Stimulated activated naive CD4-positive, alpha-beta T cell (primary cell): ENCODE measurements around the gene IL15.
"Not testable (repeated sequence)": the region's sequence is repeated elsewhere in the genome, so short reads cannot be mapped to it uniquely, and the experiment has no call there.

Experiments
- DNase-seq, 6 experiments: peaks; one replicate each; lab custom pipeline; 2025; lab: John Stamatoyannopoulos, UW

IL15 gene

DNA sequence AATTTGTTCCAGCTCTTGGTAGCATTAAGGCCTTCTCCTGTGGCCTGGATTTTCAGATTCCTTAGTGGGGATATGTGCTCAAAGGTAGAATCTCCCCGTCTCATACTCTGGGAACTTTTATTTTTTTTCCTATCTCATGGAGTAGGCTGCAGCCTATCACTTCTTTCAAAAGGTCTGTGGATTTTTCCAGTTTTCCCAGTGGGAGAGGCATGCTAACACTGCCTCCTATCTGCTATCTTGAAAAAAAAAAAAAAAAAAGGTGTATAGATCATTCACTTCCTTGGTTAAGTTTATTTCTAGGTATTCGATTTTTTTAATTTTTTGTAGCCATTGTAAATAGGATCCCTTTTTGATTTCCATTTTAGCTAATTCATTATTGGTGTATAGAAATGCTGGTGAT is 67.1 kb downstream of the IL15 start:
- DNase-seq, result no peak

- no peak for DNase-seq
Observed at GRCh38 chr4:141705048-141705746, 68.8 kb downstream of the IL15 start.

DNA sequence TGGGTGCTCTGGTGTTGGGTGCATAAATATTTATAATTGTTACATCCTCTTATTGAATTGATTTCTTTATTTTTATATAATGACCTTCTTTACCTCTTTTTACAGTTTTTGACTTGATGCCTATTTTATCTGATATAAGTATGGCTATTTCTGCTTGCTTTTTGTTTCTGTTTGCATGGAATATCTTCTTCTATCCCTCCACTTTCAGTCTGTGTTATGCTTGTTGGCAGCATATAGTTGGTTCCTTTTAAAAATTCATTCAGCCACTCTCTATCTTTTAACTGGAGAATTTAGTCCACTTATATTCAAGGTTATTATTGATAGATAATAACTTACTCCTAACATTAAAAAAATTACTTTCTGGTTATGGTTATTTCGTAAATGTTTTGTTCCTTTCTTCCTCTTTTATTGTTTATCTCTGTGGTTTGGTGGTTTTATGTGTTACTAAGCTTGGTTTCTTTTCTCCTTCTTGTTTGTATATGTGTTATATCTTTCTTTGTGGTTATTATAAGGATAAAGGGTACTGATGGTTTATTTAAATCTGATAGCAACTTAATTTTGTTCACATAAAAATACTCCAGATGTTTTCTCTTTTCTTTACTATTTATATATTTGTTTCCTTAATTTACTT is 69.5 kb downstream of the IL15 start:
- no peak for DNase-seq

DNA sequence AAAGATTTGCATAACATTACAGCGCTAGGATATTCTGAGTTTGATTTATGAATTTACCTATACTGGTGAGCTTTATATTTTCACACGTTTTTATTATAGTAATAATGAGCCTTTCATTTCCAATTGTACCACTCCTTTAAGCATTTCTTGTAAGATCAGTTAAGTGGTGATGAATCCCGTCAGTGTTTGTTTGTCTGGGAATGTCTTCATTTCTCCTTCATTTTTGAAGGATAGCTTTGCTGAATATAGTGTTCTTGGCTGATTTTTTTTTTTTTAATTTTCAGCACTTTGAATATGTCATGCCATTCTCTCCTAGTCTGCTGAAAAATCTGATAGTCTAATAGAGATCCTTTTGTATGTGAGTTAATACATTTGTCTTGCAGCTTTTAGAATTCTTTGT is 70.1 kb downstream of the IL15 start:
- DNase-seq, result no peak

DNA sequence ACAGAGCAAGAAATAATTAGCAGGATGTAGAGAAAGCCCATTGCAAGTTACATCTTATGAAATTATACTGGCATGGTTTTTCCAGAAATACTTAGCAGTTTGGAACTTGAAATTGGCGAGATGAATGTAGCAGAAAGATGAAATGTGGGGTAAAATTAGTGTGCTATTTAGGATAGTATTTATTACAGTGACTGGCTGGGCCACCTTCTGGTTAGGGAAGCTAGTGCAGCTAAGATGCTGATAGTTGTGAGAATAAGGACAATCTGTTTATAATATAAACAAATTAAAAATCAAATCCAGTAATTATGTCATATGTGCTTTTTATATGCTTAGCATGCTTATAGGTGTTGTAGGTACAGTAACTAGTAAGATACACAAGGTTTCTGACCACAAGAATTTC is 74.8 kb downstream of the IL15 start:
- DNase-seq, result no peak

DNA sequence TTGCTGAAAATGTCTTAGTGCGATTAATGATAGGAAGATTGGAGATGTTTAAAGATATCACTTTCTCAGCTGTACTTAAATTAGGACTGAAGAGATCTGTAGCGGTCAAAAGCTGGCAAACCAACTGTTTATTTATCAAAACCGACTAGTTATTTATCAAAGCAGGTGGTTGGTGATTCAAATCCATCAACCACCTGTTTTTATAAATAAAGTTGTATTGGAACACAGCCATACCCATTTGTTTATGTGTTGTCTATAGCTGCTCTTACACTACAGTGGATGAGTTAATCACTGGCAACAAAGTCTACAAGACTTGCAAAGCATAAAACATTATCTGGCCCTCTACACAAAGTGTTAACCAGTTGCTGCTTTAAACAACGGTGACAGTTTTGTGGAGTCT is 76.8 kb downstream of the IL15 start:
- no peak for DNase-seq

GRCh38 chr4:141713771-141714445 is 77.5 kb downstream of the IL15 start:
- no peak for DNase-seq

GRCh38 chr4:141719585-141719984 is 83.2 kb downstream of the IL15 start:
- no peak for DNase-seq

GRCh38 chr4:141721174-141721573 is 84.8 kb downstream of the IL15 start:
- DNase-seq, result no peak

DNA sequence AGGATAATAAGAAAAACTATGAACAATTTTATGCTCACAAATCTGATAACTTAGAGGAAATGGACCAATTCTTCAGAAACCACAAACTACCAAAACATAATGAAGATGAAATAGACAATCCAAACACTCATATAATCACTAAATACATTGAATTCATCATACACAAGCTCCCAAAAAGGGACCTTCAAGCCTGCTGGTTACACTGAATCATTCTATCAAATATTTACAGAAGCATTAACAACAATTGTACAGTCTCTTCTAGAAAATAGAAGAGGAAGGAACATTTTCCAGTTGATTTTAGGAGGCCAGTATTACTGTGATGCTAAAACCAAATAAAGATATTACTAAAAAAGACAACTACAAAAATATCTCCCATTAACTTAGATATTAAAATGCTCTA is 88.3 kb downstream of the IL15 start:
- no peak for DNase-seq

- DNase-seq, result no peak
Observed at GRCh38 chr4:141727420-141727819, 91.0 kb downstream of the IL15 start.

DNA sequence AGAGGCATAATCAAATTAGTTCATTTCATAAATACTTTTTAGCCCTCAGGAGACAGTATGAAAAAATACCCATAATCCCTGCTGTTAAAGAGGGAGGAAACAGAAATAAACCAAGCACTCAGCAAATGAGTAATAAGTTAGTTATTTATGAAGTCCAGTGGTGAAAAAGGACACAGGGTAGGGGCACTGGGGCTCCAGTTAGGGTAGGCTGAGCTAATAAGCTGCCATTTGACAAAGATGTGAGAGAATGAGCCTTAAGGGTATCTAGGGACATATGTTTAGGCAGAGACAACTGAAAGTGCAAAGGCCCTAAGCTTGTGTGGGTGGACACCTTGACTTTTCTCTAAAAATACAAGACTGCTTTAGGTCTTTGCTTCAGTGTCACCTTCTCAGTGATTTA is 94.4 kb downstream of the IL15 start:
- no peak for DNase-seq

DNA sequence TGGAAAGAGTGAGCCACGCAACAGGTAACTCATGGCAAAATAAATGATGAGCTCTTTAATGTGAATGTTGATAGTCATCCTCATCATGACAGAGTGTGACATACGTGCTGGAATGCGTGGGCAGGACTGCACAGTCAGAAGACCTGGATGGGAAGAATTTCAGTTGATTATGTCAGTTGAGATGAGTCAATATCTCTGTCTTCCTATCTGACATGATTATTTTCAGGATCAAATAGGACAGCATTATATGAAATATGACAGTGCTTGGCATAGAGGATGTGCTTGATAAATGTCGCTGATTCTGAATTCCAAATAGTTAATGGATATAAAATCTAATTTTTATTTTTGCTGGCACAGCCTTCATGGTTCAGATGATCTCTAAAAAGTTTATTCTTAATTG is 95.1 kb downstream of the IL15 start:
- no peak for DNase-seq

DNA sequence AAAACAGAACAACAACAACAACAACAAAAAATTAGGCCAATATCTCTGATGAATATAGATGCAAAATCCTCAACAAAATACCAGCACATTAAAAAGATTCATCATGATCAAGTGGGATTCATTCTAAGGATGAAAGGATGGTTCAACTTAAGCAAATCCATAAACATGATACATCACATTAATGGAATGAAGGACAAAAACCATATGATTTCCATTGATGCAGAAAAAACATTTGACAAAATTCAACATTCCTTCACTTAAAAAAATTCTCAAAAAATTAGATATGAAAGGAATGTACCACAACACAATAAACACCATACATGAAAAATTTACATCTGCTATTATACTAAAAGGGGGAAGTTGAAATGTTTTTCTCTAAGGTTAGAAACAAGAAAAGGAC is 103.3 kb downstream of the IL15 start:
- DNase-seq, result no peak

GRCh38 chr4:141746026-141746425 is 109.6 kb downstream of the IL15 start:
- no peak for DNase-seq

DNA sequence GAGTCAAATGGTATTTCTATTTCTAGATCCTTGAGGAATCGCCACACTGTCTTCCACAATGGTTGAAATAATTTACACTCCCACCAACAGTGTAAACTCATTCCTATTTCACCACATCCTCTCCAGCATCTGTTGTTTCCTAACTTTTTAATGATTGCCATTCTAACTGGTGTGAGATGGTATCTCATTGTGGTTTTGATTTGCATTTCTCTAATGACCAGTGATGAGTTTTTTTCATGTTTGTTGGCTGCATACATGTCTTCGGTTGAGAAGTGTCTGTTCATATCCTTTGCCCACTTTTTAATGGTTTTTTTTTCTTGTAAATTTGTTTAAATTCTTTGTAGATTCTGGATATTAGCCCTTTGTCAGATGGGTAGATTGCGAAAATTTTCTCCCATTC is 115.4 kb downstream of the IL15 start:
- not testable (repeated sequence) for DNase-seq

DNA sequence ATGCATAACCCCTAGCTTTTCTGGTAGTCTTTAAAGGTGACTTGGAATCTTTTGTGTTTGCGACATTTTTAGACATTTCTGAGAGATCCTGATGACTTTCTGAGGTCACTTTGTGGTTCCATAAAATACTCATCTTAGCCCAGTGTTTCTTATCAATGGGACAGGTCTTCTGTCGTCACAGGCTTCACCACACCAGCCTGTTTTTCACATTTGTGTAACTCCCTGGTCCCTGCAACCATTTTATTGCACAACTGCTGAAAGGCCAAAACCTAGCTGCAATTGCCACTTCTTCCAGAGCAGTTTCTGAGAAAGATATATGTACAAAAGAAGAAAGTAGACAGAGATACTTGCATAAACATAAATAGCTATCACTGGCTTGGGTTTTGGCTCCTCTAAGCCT is 120.9 kb downstream of the IL15 start:
- DNase-seq, result no peak

DNA sequence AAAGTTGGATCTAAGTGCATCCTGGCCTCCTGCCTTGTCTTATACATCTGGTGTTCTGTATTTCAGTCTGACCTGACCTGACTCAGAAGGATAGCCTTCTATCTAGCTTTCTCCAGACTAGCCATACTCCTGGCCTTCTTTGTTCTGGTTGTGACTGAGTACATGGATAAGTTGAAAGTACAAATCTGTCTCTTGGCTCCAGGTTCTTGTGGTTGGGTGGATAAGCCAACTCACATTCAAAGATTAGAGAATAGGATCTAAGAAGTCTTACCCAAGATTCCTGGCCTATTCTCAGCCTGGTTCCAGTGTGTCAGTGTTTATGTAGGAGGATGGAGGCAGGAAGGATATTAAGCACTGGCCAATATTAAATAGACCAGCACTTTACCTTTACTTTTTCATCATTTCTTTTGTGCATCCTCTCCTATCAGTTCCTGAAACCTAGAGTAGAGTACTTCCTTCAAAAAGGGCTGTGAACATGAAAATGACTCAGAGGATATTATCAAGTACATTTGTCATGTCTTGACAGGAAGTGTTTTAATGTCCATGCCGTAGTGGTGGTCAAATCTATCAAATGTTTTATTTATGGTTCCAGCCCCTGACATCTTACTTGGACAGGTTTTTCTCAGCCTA is 123.5 kb downstream of the IL15 start:
- DNase-seq, result no peak

- DNase-seq, result no peak
Observed at GRCh38 chr4:141761926-141762325, 125.5 kb downstream of the IL15 start.

GRCh38 chr4:141763374-141763773 is 127.0 kb downstream of the IL15 start:
- no peak for DNase-seq

DNA sequence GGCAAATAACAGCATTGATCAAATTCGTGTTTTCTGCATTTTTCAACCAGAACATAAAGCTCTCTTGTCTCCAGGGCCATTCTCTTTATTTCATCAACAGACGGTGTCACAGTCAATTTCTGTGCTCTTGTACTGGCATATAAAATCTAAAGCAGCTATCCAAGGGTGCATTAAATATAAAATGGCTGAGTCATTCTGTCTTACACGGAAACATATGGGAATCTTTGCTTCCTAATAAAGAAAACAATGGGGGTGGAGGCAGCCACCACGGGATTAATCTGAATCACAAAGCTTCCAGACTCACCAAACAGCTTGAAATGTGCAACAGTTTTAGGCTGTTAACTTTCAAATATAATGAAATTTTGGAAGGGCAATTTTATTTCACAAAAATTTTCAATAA is 132.6 kb downstream of the IL15 start:
- no peak for DNase-seq

DNA sequence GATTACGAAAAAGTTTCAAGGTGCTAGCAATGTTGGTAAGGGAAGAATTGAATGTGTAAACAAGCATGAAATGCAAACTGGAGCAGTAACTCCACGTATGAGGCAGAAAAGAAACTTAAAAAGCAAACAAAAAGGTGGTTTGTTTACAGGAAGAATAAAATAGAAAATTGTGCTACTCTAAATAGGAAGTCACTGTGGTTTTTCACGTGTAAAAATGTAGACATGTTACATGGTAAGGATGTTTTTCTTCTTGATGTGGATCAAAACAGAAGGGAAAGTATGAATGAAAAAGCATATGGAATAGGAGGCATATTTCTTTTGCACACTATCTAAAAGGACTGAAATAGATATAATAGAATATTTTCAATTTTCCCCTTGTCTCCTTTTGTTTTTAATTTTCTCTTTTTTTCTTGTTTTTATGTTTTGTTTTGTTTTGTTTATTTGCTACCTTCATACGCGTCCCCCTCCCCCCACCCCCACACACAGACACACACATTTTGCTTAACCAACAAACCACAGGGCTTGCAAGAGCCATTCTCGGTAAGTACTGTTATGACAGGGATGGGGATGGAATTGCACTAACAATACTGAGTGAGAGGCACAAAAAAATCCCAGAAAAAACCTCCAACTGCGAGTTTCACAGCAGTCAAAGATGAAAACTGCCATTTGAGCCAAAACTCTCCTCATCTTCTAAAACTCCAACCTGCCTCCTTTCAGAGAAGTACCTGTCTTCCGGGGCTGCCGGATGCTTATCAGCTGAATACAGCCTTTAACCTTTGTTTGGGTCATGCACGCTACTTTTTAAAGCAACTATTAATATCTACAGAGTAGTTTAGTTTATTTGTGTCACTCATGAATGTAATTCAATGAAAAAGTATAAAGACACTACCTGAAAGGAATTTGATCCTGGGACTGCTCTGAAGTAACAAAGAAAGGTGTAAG is 135.8 kb downstream of the IL15 start:
- DNase-seq, result no peak
